WTC11 (cell line): ENCODE results near the gene COX7B2. TPM values are rescaled to one million over a fixed set of nuclear protein-coding genes. Genes with fewer than 3 reads are reported as not detected.

Experiments used
- ATAC-seq: fragments of 200-7000 bp; cut with Tn5 transposase; 2 replicates; pipeline ENCODE4 v1.10.0; 2021; ENCODE audit warnings: mild to moderate bottlenecking, moderate library complexity
- CTCF ChIA-PET: fragments of 300-600 bp; sonication (Branson Sonifier 250); formaldehyde crosslinking; loops from one replicate; lab custom pipeline; 2021; ENCODE audit warnings: antibody characterized with exemption; lab: Charles Lee
- POLR2A ChIA-PET: fragments of 350-600 bp; sonication (Branson Sonifier 250); formaldehyde crosslinking; loops from one replicate; lab custom pipeline; 2021; ENCODE audit warnings: antibody characterized with exemption; lab: Charles Lee
- DNase-seq: peaks from one replicate; pipeline ENCODE4 v3.0.0; 2021; ENCODE audit warnings: low spot score
- H3K27ac Mint-ChIP-seq: 2 replicates; pipeline ENCODE4 v1.8.0; 2021; ENCODE audit warnings: mixed read lengths
- H3K27me3 Mint-ChIP-seq: 2 replicates; pipeline ENCODE4 v1.8.0; 2021; ENCODE audit warnings: low read depth, mild to moderate bottlenecking, moderate library complexity, mixed read lengths
- H3K36me3 Mint-ChIP-seq: 2 replicates; pipeline ENCODE4 v1.8.0; 2021; ENCODE audit warnings: mixed read lengths
- H3K4me1 Mint-ChIP-seq: 2 replicates; pipeline ENCODE4 v1.8.0; 2022; ENCODE audit warnings: mixed read lengths
- H3K4me3 Mint-ChIP-seq: 2 replicates; pipeline ENCODE4 v1.8.0; 2021; ENCODE audit warnings: mild to moderate bottlenecking, moderate library complexity, mixed read lengths
- H3K9me3 Mint-ChIP-seq: 2 replicates; pipeline ENCODE4 v1.8.0; 2021; ENCODE audit warnings: mixed read lengths
- CBFB ChIP-seq: sonication (generic); formaldehyde crosslinking; IDR thresholded peaks from 2 replicates; pipeline ENCODE4 v1.8.1; 2022; ENCODE audit warnings: mild to moderate bottlenecking, low read depth, missing genetic modification reagents
- ETV6 ChIP-seq: sonication (generic); formaldehyde crosslinking; IDR thresholded peaks from 2 replicates; pipeline ENCODE4 v1.8.1; 2022; ENCODE audit warnings: mild to moderate bottlenecking, missing genetic modification reagents
- FOXJ3 ChIP-seq: sonication (generic); formaldehyde crosslinking; IDR thresholded peaks from 2 replicates; pipeline ENCODE4 v1.9.0; 2021; ENCODE audit warnings: missing genetic modification reagents, mild to moderate bottlenecking, borderline replicate concordance
- FOXP1 ChIP-seq: sonication (generic); formaldehyde crosslinking; IDR thresholded peaks from 2 replicates; pipeline ENCODE4 v1.8.0; 2022; ENCODE audit warnings: missing genetic modification reagents, mild to moderate bottlenecking, moderate library complexity, borderline replicate concordance
- GRHL2 ChIP-seq: fragments of 250-450 bp; sonication (Bioruptor Pico); IDR thresholded peaks from 2 replicates; pipeline ENCODE4 v1.8.0; 2022; ENCODE audit warnings: mild to moderate bottlenecking, moderate library complexity; ENCODE audit not compliant: insufficient replicate concordance, severe bottlenecking
- IRF2 ChIP-seq: sonication (generic); formaldehyde crosslinking; IDR thresholded peaks from 2 replicates; pipeline ENCODE4 v1.8.0; 2022; ENCODE audit warnings: low read depth, missing genetic modification reagents, borderline replicate concordance
- NFATC4 ChIP-seq: fragments of 250-450 bp; sonication (Bioruptor Pico); IDR thresholded peaks from 2 replicates; pipeline ENCODE4 v1.9.0; 2021; ENCODE audit warnings: mild to moderate bottlenecking
- NFYB ChIP-seq: sonication (generic); formaldehyde crosslinking; conservative IDR thresholded peaks from 2 replicates; pipeline ENCODE4 v1.8.0; 2022; ENCODE audit warnings: low read depth, missing genetic modification reagents
- NR1H2 ChIP-seq: sonication (generic); formaldehyde crosslinking; IDR thresholded peaks from 2 replicates; pipeline ENCODE4 v1.9.0; 2021; ENCODE audit warnings: mild to moderate bottlenecking, moderate library complexity, missing genetic modification reagents
- NR2C2 ChIP-seq: sonication (generic); formaldehyde crosslinking; IDR thresholded peaks from 2 replicates; pipeline ENCODE4 v1.8.0; 2022; ENCODE audit warnings: mild to moderate bottlenecking, missing genetic modification reagents
- PRDM15 ChIP-seq: sonication (generic); formaldehyde crosslinking; IDR thresholded peaks from 2 replicates; pipeline ENCODE4 v1.8.0; 2022; ENCODE audit warnings: missing genetic modification reagents
- PREB ChIP-seq: sonication (generic); formaldehyde crosslinking; IDR thresholded peaks from 2 replicates; pipeline ENCODE4 v1.8.1; 2022; ENCODE audit warnings: mild to moderate bottlenecking, missing genetic modification reagents, moderate library complexity, borderline replicate concordance
- PRRX2 ChIP-seq: fragments of 250-450 bp; sonication (Bioruptor Pico); IDR thresholded peaks from 2 replicates; pipeline ENCODE4 v1.8.0; 2021; ENCODE audit warnings: mild to moderate bottlenecking
- SOX15 ChIP-seq: fragments of 250-450 bp; sonication (Bioruptor Pico); IDR thresholded peaks from 2 replicates; pipeline ENCODE4 v1.9.0; 2021; ENCODE audit warnings: mild to moderate bottlenecking
- total RNA-seq: library from RNA; stranded (reverse); gene quantifications from 3 replicates; pipeline ENCODE4 v1.2.3, GENCODE V29; 2021
- TF ChIP-seq, protein P1 (sequence below): sonication (generic); formaldehyde crosslinking; IDR thresholded peaks from 2 replicates; pipeline ENCODE4 v1.8.0; 2022; ENCODE audit warnings: mild to moderate bottlenecking, missing genetic modification reagents
- TF ChIP-seq, protein P2 (sequence below): sonication (generic); formaldehyde crosslinking; IDR thresholded peaks from 2 replicates; pipeline ENCODE4 v1.8.0; 2023; ENCODE audit warnings: missing genetic modification reagents, mild to moderate bottlenecking, borderline replicate concordance
- TF ChIP-seq, protein P3 (sequence below): sonication (generic); formaldehyde crosslinking; IDR thresholded peaks from 2 replicates; pipeline ENCODE4 v1.8.1; 2023; ENCODE audit warnings: mild to moderate bottlenecking, missing genetic modification reagents, moderate library complexity
- TF ChIP-seq, protein P4 (sequence below): sonication (generic); formaldehyde crosslinking; IDR thresholded peaks from 2 replicates; pipeline ENCODE4 v1.8.1; 2022; ENCODE audit warnings: low read depth, missing genetic modification reagents, borderline replicate concordance
- TF ChIP-seq, protein P5 (sequence below): sonication (generic); formaldehyde crosslinking; IDR thresholded peaks from 2 replicates; pipeline ENCODE4 v1.8.1; 2023; ENCODE audit warnings: mild to moderate bottlenecking, missing genetic modification reagents, moderate library complexity

COX7B2 gene
- total RNA-seq, 1 experiment from 2014 or later = not detected

GRCh38 chr4:46878641-46879040 lies 30.4 kb downstream of the COX7B2 start:
- ATAC-seq = no peak
- CTCF ChIA-PET = interaction anchor here (0.8 kb wide), 1 partner anchor 244 kb away, joined by 4 read pairs; no protein-coding TSS in a partner anchor

More at GRCh38 chr4:46878641-46879040, 30.4 kb downstream of the COX7B2 start:
- H3K36me3 Mint-ChIP-seq = no peaks in the 10 kb centered on the region
- no peak overlapping the region for H3K4me3 Mint-ChIP-seq
- H3K27ac Mint-ChIP-seq = no peak overlapping the region
- H3K27me3 Mint-ChIP-seq = no peaks in the 10 kb centered on the region; the same call in 1 of the 2 replicates
- POLR2A ChIA-PET = no interaction called here
- TF ChIP-seq NFATC4 (CRISPR knock-in tag) = no peak
- no peak for TF ChIP-seq NFYB (CRISPR knock-in tag)
- TF ChIP-seq GRHL2 (CRISPR knock-in tag) = no peak
- no peak for TF ChIP-seq IRF2 (CRISPR knock-in tag)
- TF ChIP-seq, protein P1, sequence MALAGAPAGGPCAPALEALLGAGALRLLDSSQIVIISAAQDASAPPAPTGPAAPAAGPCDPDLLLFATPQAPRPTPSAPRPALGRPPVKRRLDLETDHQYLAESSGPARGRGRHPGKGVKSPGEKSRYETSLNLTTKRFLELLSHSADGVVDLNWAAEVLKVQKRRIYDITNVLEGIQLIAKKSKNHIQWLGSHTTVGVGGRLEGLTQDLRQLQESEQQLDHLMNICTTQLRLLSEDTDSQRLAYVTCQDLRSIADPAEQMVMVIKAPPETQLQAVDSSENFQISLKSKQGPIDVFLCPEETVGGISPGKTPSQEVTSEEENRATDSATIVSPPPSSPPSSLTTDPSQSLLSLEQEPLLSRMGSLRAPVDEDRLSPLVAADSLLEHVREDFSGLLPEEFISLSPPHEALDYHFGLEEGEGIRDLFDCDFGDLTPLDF (CRISPR knock-in tag) = no peak
- no peak for TF ChIP-seq SOX15
- TF ChIP-seq ETV6 (CRISPR knock-in tag) = no peak
- no peak for TF ChIP-seq NR2C2
- TF ChIP-seq FOXJ3 = no peak
- no peak for TF ChIP-seq PRRX2 (CRISPR knock-in tag)
- TF ChIP-seq, protein P2, sequence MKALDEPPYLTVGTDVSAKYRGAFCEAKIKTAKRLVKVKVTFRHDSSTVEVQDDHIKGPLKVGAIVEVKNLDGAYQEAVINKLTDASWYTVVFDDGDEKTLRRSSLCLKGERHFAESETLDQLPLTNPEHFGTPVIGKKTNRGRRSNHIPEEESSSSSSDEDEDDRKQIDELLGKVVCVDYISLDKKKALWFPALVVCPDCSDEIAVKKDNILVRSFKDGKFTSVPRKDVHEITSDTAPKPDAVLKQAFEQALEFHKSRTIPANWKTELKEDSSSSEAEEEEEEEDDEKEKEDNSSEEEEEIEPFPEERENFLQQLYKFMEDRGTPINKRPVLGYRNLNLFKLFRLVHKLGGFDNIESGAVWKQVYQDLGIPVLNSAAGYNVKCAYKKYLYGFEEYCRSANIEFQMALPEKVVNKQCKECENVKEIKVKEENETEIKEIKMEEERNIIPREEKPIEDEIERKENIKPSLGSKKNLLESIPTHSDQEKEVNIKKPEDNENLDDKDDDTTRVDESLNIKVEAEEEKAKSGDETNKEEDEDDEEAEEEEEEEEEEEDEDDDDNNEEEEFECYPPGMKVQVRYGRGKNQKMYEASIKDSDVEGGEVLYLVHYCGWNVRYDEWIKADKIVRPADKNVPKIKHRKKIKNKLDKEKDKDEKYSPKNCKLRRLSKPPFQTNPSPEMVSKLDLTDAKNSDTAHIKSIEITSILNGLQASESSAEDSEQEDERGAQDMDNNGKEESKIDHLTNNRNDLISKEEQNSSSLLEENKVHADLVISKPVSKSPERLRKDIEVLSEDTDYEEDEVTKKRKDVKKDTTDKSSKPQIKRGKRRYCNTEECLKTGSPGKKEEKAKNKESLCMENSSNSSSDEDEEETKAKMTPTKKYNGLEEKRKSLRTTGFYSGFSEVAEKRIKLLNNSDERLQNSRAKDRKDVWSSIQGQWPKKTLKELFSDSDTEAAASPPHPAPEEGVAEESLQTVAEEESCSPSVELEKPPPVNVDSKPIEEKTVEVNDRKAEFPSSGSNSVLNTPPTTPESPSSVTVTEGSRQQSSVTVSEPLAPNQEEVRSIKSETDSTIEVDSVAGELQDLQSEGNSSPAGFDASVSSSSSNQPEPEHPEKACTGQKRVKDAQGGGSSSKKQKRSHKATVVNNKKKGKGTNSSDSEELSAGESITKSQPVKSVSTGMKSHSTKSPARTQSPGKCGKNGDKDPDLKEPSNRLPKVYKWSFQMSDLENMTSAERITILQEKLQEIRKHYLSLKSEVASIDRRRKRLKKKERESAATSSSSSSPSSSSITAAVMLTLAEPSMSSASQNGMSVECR = no peak
- no peak for TF ChIP-seq PREB
- TF ChIP-seq, protein P3, sequence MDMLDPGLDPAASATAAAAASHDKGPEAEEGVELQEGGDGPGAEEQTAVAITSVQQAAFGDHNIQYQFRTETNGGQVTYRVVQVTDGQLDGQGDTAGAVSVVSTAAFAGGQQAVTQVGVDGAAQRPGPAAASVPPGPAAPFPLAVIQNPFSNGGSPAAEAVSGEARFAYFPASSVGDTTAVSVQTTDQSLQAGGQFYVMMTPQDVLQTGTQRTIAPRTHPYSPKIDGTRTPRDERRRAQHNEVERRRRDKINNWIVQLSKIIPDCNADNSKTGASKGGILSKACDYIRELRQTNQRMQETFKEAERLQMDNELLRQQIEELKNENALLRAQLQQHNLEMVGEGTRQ (CRISPR knock-in tag) = no peak
- TF ChIP-seq NR1H2 = no peak
- no peak for TF ChIP-seq CBFB (CRISPR knock-in tag)
- TF ChIP-seq PRDM15 (CRISPR knock-in tag) = no peak
- TF ChIP-seq, protein P4, sequence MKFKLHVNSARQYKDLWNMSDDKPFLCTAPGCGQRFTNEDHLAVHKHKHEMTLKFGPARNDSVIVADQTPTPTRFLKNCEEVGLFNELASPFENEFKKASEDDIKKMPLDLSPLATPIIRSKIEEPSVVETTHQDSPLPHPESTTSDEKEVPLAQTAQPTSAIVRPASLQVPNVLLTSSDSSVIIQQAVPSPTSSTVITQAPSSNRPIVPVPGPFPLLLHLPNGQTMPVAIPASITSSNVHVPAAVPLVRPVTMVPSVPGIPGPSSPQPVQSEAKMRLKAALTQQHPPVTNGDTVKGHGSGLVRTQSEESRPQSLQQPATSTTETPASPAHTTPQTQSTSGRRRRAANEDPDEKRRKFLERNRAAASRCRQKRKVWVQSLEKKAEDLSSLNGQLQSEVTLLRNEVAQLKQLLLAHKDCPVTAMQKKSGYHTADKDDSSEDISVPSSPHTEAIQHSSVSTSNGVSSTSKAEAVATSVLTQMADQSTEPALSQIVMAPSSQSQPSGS (CRISPR knock-in tag) = no peak
- no peak for TF ChIP-seq FOXP1 (CRISPR knock-in tag)
- TF ChIP-seq, protein P5, sequence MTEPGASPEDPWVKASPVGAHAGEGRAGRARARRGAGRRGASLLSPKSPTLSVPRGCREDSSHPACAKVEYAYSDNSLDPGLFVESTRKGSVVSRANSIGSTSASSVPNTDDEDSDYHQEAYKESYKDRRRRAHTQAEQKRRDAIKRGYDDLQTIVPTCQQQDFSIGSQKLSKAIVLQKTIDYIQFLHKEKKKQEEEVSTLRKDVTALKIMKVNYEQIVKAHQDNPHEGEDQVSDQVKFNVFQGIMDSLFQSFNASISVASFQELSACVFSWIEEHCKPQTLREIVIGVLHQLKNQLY (CRISPR knock-in tag) = no peak
- TF ChIP-seq, all 79 proteins: peak for 0
- DNase-seq = no peak
- Mint-ChIP-seq H3K4me1 (no peaks in the 10 kb centered on the region), H3K9me3 (peaks cover 4% of the 10 kb centered on the region; the same call in 1 of the 2 replicates)
